22Rv1 (cell line): ENCODE measurements around the gene FIGLA.

Experiments
- CTCF ChIP-seq: fragments of 450-650 bp; IDR thresholded peaks from 2 replicates; pipeline ENCODE4 v1.5.1; 2017; ENCODE audit warnings: mild to moderate bottlenecking
- ZFX ChIP-seq: fragments of 450-650 bp; IDR thresholded peaks from 2 replicates; pipeline ENCODE4 v1.6.1; 2017; ENCODE audit warnings: antibody characterized with exemption, borderline replicate concordance

GRCh38 chr2:70743677-70744076 is 46.8 kb downstream of the FIGLA start:
- TF ChIP-seq CTCF (no peak), ZFX (no peak)
